Panc1 (cell line): ENCODE results near the gene GJB3. TPM values are rescaled to one million over a fixed set of nuclear protein-coding genes. Genes with fewer than 3 reads are reported as not detected.
"Not testable (repeated sequence)": the region's sequence is repeated elsewhere in the genome, so short reads cannot be mapped to it uniquely, and the experiment has no call there.

ENCODE experiments used
- ATAC-seq: fragments of 200-7000 bp; cut with Tn5 transposase; 2 replicates; pipeline ENCODE4 v1.9.1; 2020; ENCODE audit warnings: mild to moderate bottlenecking, moderate library complexity
- BruUV-seq: library from RNA; stranded (reverse); fragments of 400-500 nt; replicated peaks from 2 replicates; lab custom pipeline; 2021; lab: Mats Ljungman, UMichigan
- CTCF ChIA-PET: fragments of 300-600 bp; sonication (Branson Sonifier 250); formaldehyde crosslinking; loops from one replicate; lab custom pipeline; 2022; ENCODE audit warnings: antibody characterized with exemption; lab: Charles Lee
- POLR2A ChIA-PET: fragments of 300-600 bp; sonication (Branson Sonifier 250); formaldehyde crosslinking; loops from one replicate; lab custom pipeline; 2022; ENCODE audit warnings: antibody characterized with exemption; lab: Charles Lee
- DNase-seq: peaks from one replicate; pipeline ENCODE4 v3.0.0-alpha.2; 2010; ENCODE audit warnings: low read depth, low spot score
- H3K27ac ChIP-seq: 2 replicates; pipeline ENCODE4 v1.5.1; 2011; ENCODE audit warnings: mild to moderate bottlenecking, low read length, inconsistent platforms
- H3K27me3 ChIP-seq: fragments of 200-500 bp; sonication (Bioruptor generic); 2 replicates; pipeline ENCODE4 v1.6.0; 2014; ENCODE audit warnings: low read length, inconsistent platforms; ENCODE audit not compliant: control insufficient read depth, insufficient read depth
- H3K36me3 ChIP-seq: fragments of 200-500 bp; sonication (Bioruptor generic); 2 replicates; pipeline ENCODE4 v1.5.1; 2014; ENCODE audit warnings: inconsistent platforms, mild to moderate bottlenecking, low read length, moderate library complexity; ENCODE audit not compliant: control insufficient read depth, insufficient read depth
- H3K4me1 ChIP-seq: 2 replicates; pipeline ENCODE4 v1.5.1; 2011; ENCODE audit warnings: inconsistent platforms, mild to moderate bottlenecking, low read length, moderate library complexity; ENCODE audit not compliant: control insufficient read depth, insufficient read depth
- H3K4me3 ChIP-seq, 2 experiments: 2 replicates each; pipeline ENCODE4 v1.5.1; 2011 to 2012; ENCODE audit warnings: low read depth in 2 of 2, low read length in 2 of 2, mild to moderate bottlenecking in 2 of 2, inconsistent platforms in 1 of 2, moderate library complexity in 1 of 2
- H3K9me3 ChIP-seq: fragments of 200-500 bp; sonication (Bioruptor generic); 2 replicates; pipeline ENCODE4 v1.5.1; 2014; ENCODE audit warnings: low read depth, mild to moderate bottlenecking, inconsistent platforms, low read length, moderate library complexity; ENCODE audit not compliant: control insufficient read depth, insufficient read depth
- POLR2AphosphoS5 ChIP-seq: IDR thresholded peaks from 2 replicates; pipeline ENCODE4 v1.6.1; 2012; ENCODE audit warnings: mild to moderate bottlenecking, low read depth, low read length, moderate library complexity
- REST ChIP-seq, 2 experiments: IDR thresholded peaks; 2 replicates each; pipeline ENCODE4 v1.6.1; 2011 to 2012; ENCODE audit warnings: low read depth in 2 of 2, control low read depth in 1 of 2, low read length in 1 of 2, mild to moderate bottlenecking in 1 of 2, moderate library complexity in 1 of 2; ENCODE audit not compliant: insufficient read depth in 1 of 2
- SIN3A ChIP-seq: IDR thresholded peaks from 2 replicates; pipeline ENCODE4 v1.6.1; 2012; ENCODE audit warnings: low read depth, mild to moderate bottlenecking, low read length, moderate library complexity, borderline replicate concordance; ENCODE audit not compliant: insufficient read depth
- TCF7L2 ChIP-seq: IDR thresholded peaks from 2 replicates; pipeline ENCODE4 v1.6.1; 2011; ENCODE audit warnings: mild to moderate bottlenecking, low read depth, low read length, inconsistent platforms
- in situ Hi-C: cut with HindIII; loops from 2 replicates; pipeline ENCODE4 v1.10.0; 2016; ENCODE audit warnings: low sequenced_read_pairs, low pct_unique_long_range_greater_than_20kb
- intact Hi-C: fragments of 100-400 bp; cut with micrococcal nuclease; formaldehyde crosslinking; loops from one replicate; pipeline ENCODE4 v1.10.0; 2022; ENCODE audit not compliant: unreplicated experiment
- total RNA-seq: library from RNA; stranded (reverse); gene quantifications from one replicate; pipeline ENCODE4 v1.2.1, GENCODE V29; 2021; ENCODE audit not compliant: unreplicated experiment
- TF ChIP-seq, protein P1 (sequence below): fragments of 450-650 bp; IDR thresholded peaks from 2 replicates; pipeline ENCODE4 v1.5.1; 2017; ENCODE audit warnings: mild to moderate bottlenecking

GJB3 gene
- total RNA-seq, 1 experiment from 2014 or later: 0.15 TPM

- no TSS peak for BruUV-seq
- TF ChIP-seq POLR2AphosphoS5: no peak
- no peak for TF ChIP-seq TCF7L2
- TF ChIP-seq, protein P1, sequence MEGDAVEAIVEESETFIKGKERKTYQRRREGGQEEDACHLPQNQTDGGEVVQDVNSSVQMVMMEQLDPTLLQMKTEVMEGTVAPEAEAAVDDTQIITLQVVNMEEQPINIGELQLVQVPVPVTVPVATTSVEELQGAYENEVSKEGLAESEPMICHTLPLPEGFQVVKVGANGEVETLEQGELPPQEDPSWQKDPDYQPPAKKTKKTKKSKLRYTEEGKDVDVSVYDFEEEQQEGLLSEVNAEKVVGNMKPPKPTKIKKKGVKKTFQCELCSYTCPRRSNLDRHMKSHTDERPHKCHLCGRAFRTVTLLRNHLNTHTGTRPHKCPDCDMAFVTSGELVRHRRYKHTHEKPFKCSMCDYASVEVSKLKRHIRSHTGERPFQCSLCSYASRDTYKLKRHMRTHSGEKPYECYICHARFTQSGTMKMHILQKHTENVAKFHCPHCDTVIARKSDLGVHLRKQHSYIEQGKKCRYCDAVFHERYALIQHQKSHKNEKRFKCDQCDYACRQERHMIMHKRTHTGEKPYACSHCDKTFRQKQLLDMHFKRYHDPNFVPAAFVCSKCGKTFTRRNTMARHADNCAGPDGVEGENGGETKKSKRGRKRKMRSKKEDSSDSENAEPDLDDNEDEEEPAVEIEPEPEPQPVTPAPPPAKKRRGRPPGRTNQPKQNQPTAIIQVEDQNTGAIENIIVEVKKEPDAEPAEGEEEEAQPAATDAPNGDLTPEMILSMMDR: no peak
- TF ChIP-seq SIN3A: no peak
- no peak for TF ChIP-seq REST (IDR thresholded peaks at IDR 0.05; ENCODE audit: insufficient read depth in 1 of 2, low read depth in 2 of 2, low read length in 1 of 2)
- ATAC-seq (no peak), DNase-seq (no peak)
- Histone ChIP-seq H3K9me3 (no peaks in the 10 kb centered on the region), H3K4me1 (no peaks in the 10 kb centered on the region), H3K36me3 (no peaks in the 10 kb centered on the region), H3K27ac (no peak overlapping the region), H3K4me3 (no peak overlapping the region), H3K27me3 (no peaks in the 10 kb centered on the region)
- intact Hi-C loops: loop anchor here (10.0 kb wide), 1 partner anchor 1967 kb away; no protein-coding TSS in a partner anchor
- in situ Hi-C loops: no loop called here
- POLR2A ChIA-PET: no interaction called here
- CTCF ChIA-PET: no interaction called here
These were observed 27.2 kb downstream of the GJB3 start for GRCh38 chr1:34808051-34808810.

DNA sequence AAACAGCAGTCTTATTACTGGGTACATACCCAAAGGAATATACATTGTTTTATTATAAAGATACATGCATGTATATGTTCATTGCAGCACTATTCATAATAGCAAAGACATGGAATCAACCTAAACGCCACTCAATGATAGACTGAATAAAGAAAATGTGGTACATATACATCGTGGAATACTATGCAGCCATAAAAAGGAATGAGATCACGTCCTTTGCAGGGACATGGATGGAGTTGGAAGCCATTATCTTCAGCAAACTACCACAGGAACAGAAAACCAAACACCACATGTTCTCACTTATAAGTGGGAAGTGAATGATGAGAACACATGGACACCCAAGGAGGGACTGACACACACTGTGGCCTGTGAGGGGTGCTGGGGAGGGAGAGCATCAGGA, 29.8 kb downstream of the GJB3 start:
- H3K4me1 ChIP-seq, H3K9me3 ChIP-seq, CTCF ChIA-PET, POLR2A ChIA-PET, H3K36me3 ChIP-seq, ATAC-seq, intact Hi-C loops, DNase-seq, H3K4me3 ChIP-seq, in situ Hi-C loops, BruUV-seq, H3K27ac ChIP-seq, H3K27me3 ChIP-seq: not testable (repeated sequence)

DNA sequence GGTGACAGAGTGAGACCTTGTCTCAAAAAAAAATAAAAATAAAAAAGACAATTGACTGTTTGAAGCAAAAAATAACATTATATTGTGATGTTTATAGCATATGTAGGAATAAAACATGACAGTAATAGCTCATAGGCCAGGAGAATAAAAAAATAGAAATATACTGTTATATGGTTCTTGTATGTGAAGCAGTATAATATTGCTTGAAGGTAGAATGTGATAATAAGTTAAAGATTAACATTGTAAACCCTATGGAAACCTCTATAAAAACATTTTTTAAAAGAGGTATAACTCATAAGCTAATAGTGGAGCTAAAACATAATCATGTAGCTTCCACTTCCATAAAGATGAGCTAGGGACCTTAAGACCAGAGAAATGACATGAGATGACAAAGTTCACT, 35.3 kb downstream of the GJB3 start:
- BruUV-seq: no TSS peak
- in situ Hi-C loops: no loop called here
- Histone ChIP-seq H3K27ac (no peak overlapping the region), H3K4me1 (no peaks in the 10 kb centered on the region), H3K9me3 (no peaks in the 10 kb centered on the region), H3K36me3 (no peaks in the 10 kb centered on the region), H3K27me3 (no peaks in the 10 kb centered on the region; the same call in 1 of the 2 replicates), H3K4me3 (no peak overlapping the region)
- ATAC-seq (no peak), DNase-seq (no peak)
- ChIA-PET POLR2A (no interaction called here), CTCF (no interaction called here)
- intact Hi-C loops: no loop called here
- TF ChIP-seq, protein P1: no peak
- TF ChIP-seq POLR2AphosphoS5 (no peak), REST (IDR thresholded peaks at IDR 0.05; ENCODE audit: insufficient read depth in 1 of 2, low read depth in 2 of 2, low read length in 1 of 2) (no peak), SIN3A (no peak), TCF7L2 (no peak)
